T-cell (primary cell): ENCODE results near the gene TMEM178B. TPM values are rescaled to one million over a fixed set of nuclear protein-coding genes. Genes with fewer than 3 reads are reported as not detected.
"Not testable (repeated sequence)": the region's sequence is repeated elsewhere in the genome, so short reads cannot be mapped to it uniquely, and the experiment has no call there.

ENCODE experiments used
- ATAC-seq, 4 experiments: fragments of 200-7000 bp in 3 of 4; fragments of 150-1000 bp in 1 of 4; cut with Tn5 transposase; replicated peaks in 1 of 4; 1 replicate in 3 of 4; 2 replicates in 1 of 4; pipeline ENCODE4 v1.10.0; 2021; ENCODE audit warnings: moderate library complexity in 3 of 4, mild to moderate bottlenecking in 2 of 4, moderate number of reproducible peaks in 1 of 4
- CTCF ChIA-PET, 2 donors: fragments of 300-600 bp; sonication (Branson Sonifier 250); formaldehyde crosslinking; loops; one replicate each; lab custom pipeline; 2022; ENCODE audit warnings: antibody characterized with exemption in 2 of 2; lab: Charles Lee
- POLR2A ChIA-PET, 2 donors: fragments of 300-600 bp; sonication (Branson Sonifier 250); formaldehyde crosslinking; loops; one replicate each; lab custom pipeline; 2022; ENCODE audit warnings: antibody characterized with exemption in 2 of 2; lab: Charles Lee
- DNase-seq, 35 experiments: peaks; one replicate each; pipeline versions ENCODE4 v3.0.0 to v3.0.0-alpha.2; 2013 to 2023
- H3K27ac ChIP-seq: one replicate; pipeline ENCODE4 v1.5.1; 2013; ENCODE audit warnings: low read length
- H3K27me3 ChIP-seq, 2 experiments: replicated peaks in 1 of 2; 1 replicate in 1 of 2; 2 replicates in 1 of 2; pipeline versions ENCODE4 v1.6.1 to v1.7.0; 2013; ENCODE audit warnings: low read length in 1 of 2, mixed read lengths in 1 of 2; ENCODE audit not compliant: control insufficient read depth in 2 of 2, insufficient read depth in 2 of 2; ENCODE audit errors: extremely low read depth in 1 of 2
- H3K36me3 ChIP-seq, 2 donors: 1 replicate in 1 of 2; 2 replicates in 1 of 2; pipeline versions ENCODE4 v1.6.1 to v1.7.0; 2013; ENCODE audit warnings: low read length in 1 of 2; ENCODE audit not compliant: control insufficient read depth in 2 of 2, insufficient read depth in 1 of 2; ENCODE audit errors: extremely low read depth in 1 of 2
- H3K4me1 ChIP-seq, 2 experiments: 1 replicate in 1 of 2; 2 replicates in 1 of 2; pipeline versions ENCODE4 v1.6.1 to v1.7.0; 2013; ENCODE audit warnings: low read length in 2 of 2, mixed read lengths in 1 of 2; ENCODE audit not compliant: insufficient read depth in 2 of 2, control insufficient read depth in 1 of 2; ENCODE audit errors: extremely low read depth in 1 of 2
- H3K4me3 ChIP-seq, 2 donors: 1 replicate in 1 of 2; 2 replicates in 1 of 2; pipeline versions ENCODE4 v1.5.1 to v1.7.0; 2013; ENCODE audit warnings: mild to moderate bottlenecking in 2 of 2, low read length in 1 of 2, moderate library complexity in 1 of 2; ENCODE audit not compliant: control insufficient read depth in 1 of 2; ENCODE audit errors: extremely low read depth in 1 of 2
- H3K9me3 ChIP-seq: 2 replicates; pipeline ENCODE4 v1.7.0; 2013
- H3K27ac Mint-ChIP-seq, 2 donors: one replicate each; pipeline ENCODE4 v1.8.0; 2020 to 2021; ENCODE audit warnings: mild to moderate bottlenecking in 2 of 2, mixed read lengths in 2 of 2
- H3K27me3 Mint-ChIP-seq, 2 donors: one replicate each; pipeline ENCODE4 v1.8.0; 2021 to 2022; ENCODE audit warnings: mixed read lengths in 2 of 2
- H3K36me3 Mint-ChIP-seq: one replicate; pipeline ENCODE4 v1.8.0; 2021; ENCODE audit warnings: mixed read lengths
- H3K4me1 Mint-ChIP-seq, 3 donors: one replicate each; pipeline ENCODE4 v1.8.0; 2020 to 2022; ENCODE audit warnings: mixed read lengths in 3 of 3, mild to moderate bottlenecking in 1 of 3
- H3K4me3 Mint-ChIP-seq, 3 donors: one replicate each; pipeline ENCODE4 v1.8.0; 2020 to 2022; ENCODE audit warnings: mild to moderate bottlenecking in 3 of 3, mixed read lengths in 3 of 3, moderate library complexity in 3 of 3
- H3K9me3 Mint-ChIP-seq, 3 donors: one replicate each; pipeline ENCODE4 v1.8.0; 2020 to 2022; ENCODE audit warnings: mixed read lengths in 3 of 3
- WGBS: methylation state at CpG from one replicate; pipeline ENCODE4 v1.1.5; 2013; ENCODE audit warnings: missing lambda C conversion rate; ENCODE audit not compliant: insufficient coverage; 5-methylcytosine and 5-hydroxymethylcytosine counted together
- total RNA-seq, 35 experiments: library from RNA in 6 of 35; stranded (reverse) in 6 of 35; fragments of 120-200 nt in 1 of 35; gene quantifications; one replicate each; pipeline versions ENCODE4 v1.2.1 to v1.2.4 and lab custom pipeline; 2013 to 2026

Gene TMEM178B
- total RNA-seq, 5 donors from 2014 or later (not counting 1 experiment from before 2014, with no cell fraction given) = 0.14 to 0.86 (median 0.32) TPM

- Mint-ChIP-seq H3K4me3 (no peak overlapping the region), H3K9me3 (no peaks in the 10 kb centered on the region), H3K27ac (no peak overlapping the region), H3K27me3 (peaks cover 6 to 16% of the 10 kb centered on the region in 2 donors), H3K36me3 (no peaks in the 10 kb centered on the region), H3K4me1 (no peaks in the 10 kb centered on the region)
- ATAC-seq = no peak
- CTCF ChIA-PET = no interaction called here
- POLR2A ChIA-PET = no interaction called here
- Histone ChIP-seq H3K27ac (no peak overlapping the region), H3K9me3 (no peaks in the 10 kb centered on the region), H3K36me3 (no peaks in the 10 kb centered on the region), H3K27me3 (peaks cover 0 to 8% of the 10 kb centered on the region in 2 experiments), H3K4me1 (no peaks in the 10 kb centered on the region), H3K4me3 (no peak overlapping the region)
- DNase-seq = no peak
- WGBS = no CpG with 5 or more reads among the region's 2 CpGs
These were observed 326.5 kb downstream of the TMEM178B start for GRCh38 chr7:141400356-141400755.

GRCh38 chr7:141402277-141402996, 328.6 kb downstream of the TMEM178B start:
- H3K27me3 ChIP-seq = peaks cover 0 to 6% of the 10 kb centered on the region in 2 experiments
- Mint-ChIP-seq H3K27ac (no peak overlapping the region), H3K4me3 (no peak overlapping the region), H3K27me3 (peaks cover 3 to 14% of the 10 kb centered on the region in 2 donors), H3K4me1 (no peaks in the 10 kb centered on the region), H3K36me3 (no peaks in the 10 kb centered on the region), H3K9me3 (no peaks in the 10 kb centered on the region)
- WGBS = 86% methylated on average over 3 of the region's 9 CpGs
- no peak overlapping the region for H3K4me3 ChIP-seq
- no peaks in the 10 kb centered on the region for H3K4me1 ChIP-seq
- CTCF ChIA-PET = no interaction called here
- H3K9me3 ChIP-seq = no peaks in the 10 kb centered on the region
- H3K36me3 ChIP-seq = no peaks in the 10 kb centered on the region
- POLR2A ChIA-PET = no interaction called here
- DNase-seq (no peak), ATAC-seq (no peak)
- no peak overlapping the region for H3K27ac ChIP-seq

GRCh38 chr7:141403846-141404245, 330.0 kb downstream of the TMEM178B start:
- CTCF ChIA-PET, ATAC-seq: not testable (repeated sequence)
- WGBS = 80% methylated on average over 2 of the region's 11 CpGs

GRCh38 chr7:141406347-141406746, 332.5 kb downstream of the TMEM178B start:
- H3K4me1 Mint-ChIP-seq = no peaks in the 10 kb centered on the region
- Histone ChIP-seq H3K4me3 (no peak overlapping the region), H3K27me3 (peaks cover 0 to 6% of the 10 kb centered on the region in 2 experiments), H3K36me3 (no peaks in the 10 kb centered on the region), H3K4me1 (no peaks in the 10 kb centered on the region), H3K9me3 (no peaks in the 10 kb centered on the region), H3K27ac (no peak overlapping the region)
- no peak overlapping the region for H3K4me3 Mint-ChIP-seq
- no peaks in the 10 kb centered on the region for H3K9me3 Mint-ChIP-seq
- peaks cover 2 to 17% of the 10 kb centered on the region in 2 donors for H3K27me3 Mint-ChIP-seq
- ChIA-PET POLR2A (no interaction called here), CTCF (no interaction called here)
- ATAC-seq (no peak), DNase-seq (no peak)
- H3K36me3 Mint-ChIP-seq = no peaks in the 10 kb centered on the region
- H3K27ac Mint-ChIP-seq = no peak overlapping the region

More at GRCh38 chr7:141403846-141404245, 330.0 kb downstream of the TMEM178B start:
- POLR2A ChIA-PET, H3K9me3 Mint-ChIP-seq, H3K27me3 ChIP-seq, H3K4me3 ChIP-seq, H3K4me1 ChIP-seq, H3K27ac ChIP-seq, DNase-seq, H3K36me3 ChIP-seq, H3K4me1 Mint-ChIP-seq, H3K9me3 ChIP-seq, H3K27ac Mint-ChIP-seq, H3K4me3 Mint-ChIP-seq, H3K36me3 Mint-ChIP-seq: not testable (repeated sequence)
- peaks cover 0 to 13% of the 10 kb centered on the region in 2 donors for H3K27me3 Mint-ChIP-seq

GRCh38 chr7:141407893-141408292, 334.0 kb downstream of the TMEM178B start:
- H3K27ac Mint-ChIP-seq = no peak overlapping the region
- no peaks in the 10 kb centered on the region for H3K4me1 Mint-ChIP-seq
- no peaks in the 10 kb centered on the region for H3K9me3 Mint-ChIP-seq
- no peak for DNase-seq
- WGBS = 85% methylated on average over 2 of the region's 3 CpGs
- ATAC-seq = no peak
- Histone ChIP-seq H3K4me1 (no peaks in the 10 kb centered on the region), H3K4me3 (no peak overlapping the region), H3K27me3 (peaks cover 0 to 6% of the 10 kb centered on the region in 2 experiments), H3K36me3 (no peaks in the 10 kb centered on the region), H3K27ac (no peak overlapping the region), H3K9me3 (no peaks in the 10 kb centered on the region)
- H3K36me3 Mint-ChIP-seq = no peaks in the 10 kb centered on the region
- ChIA-PET POLR2A (no interaction called here), CTCF (no interaction called here)
- no peak overlapping the region for H3K4me3 Mint-ChIP-seq
- peaks cover 2 to 21% of the 10 kb centered on the region in 2 donors for H3K27me3 Mint-ChIP-seq

- Histone ChIP-seq H3K4me3 (no peak overlapping the region), H3K27me3 (peaks cover 0 to 6% of the 10 kb centered on the region in 2 experiments), H3K4me1 (no peaks in the 10 kb centered on the region), H3K36me3 (no peaks in the 10 kb centered on the region), H3K9me3 (no peaks in the 10 kb centered on the region), H3K27ac (no peak overlapping the region)
- Mint-ChIP-seq H3K9me3 (no peaks in the 10 kb centered on the region), H3K27me3 (peaks cover 2 to 21% of the 10 kb centered on the region in 2 donors), H3K4me3 (no peak overlapping the region), H3K27ac (no peak overlapping the region), H3K36me3 (no peaks in the 10 kb centered on the region), H3K4me1 (no peaks in the 10 kb centered on the region)
- CTCF ChIA-PET = no interaction called here
- no peak for ATAC-seq
- 42% methylated on average over 3 of the region's 3 CpGs for WGBS
- DNase-seq = no peak
- POLR2A ChIA-PET = no interaction called here
These were observed 334.6 kb downstream of the TMEM178B start for GRCh38 chr7:141408440-141408839.
